SJSA1 (cell line): ENCODE measurements around the gene ABCC6. TPM values are rescaled to one million over a fixed set of nuclear protein-coding genes. Genes with fewer than 3 reads are reported as not detected.
"Not testable (repeated sequence)": the region's sequence is repeated elsewhere in the genome, so short reads cannot be mapped to it uniquely, and the experiment has no call there.

Source experiments
- DNase-seq, 2 experiments: peaks; one replicate each; pipeline ENCODE4 v3.0.0-alpha.2; 2015 to 2020; ENCODE audit warnings: low spot score in 2 of 2, low read depth in 1 of 2
- H3K27ac ChIP-seq: fragments of 250-450 bp; sonication (Bioruptor Pico); 2 replicates; pipeline ENCODE4 v1.5.1; 2020; ENCODE audit warnings: mild to moderate bottlenecking, moderate library complexity
- H3K27me3 ChIP-seq: fragments of 250-450 bp; sonication (Bioruptor Pico); replicated peaks from 2 replicates; pipeline ENCODE4 v1.5.1; 2020; ENCODE audit warnings: mild to moderate bottlenecking, moderate library complexity
- H3K36me3 ChIP-seq: fragments of 250-450 bp; sonication (Bioruptor Pico); 2 replicates; pipeline ENCODE4 v1.5.1; 2020; ENCODE audit warnings: mild to moderate bottlenecking
- H3K4me1 ChIP-seq: fragments of 250-450 bp; sonication (Bioruptor Pico); replicated peaks from 2 replicates; pipeline ENCODE4 v1.6.1; 2021; ENCODE audit warnings: mild to moderate bottlenecking
- H3K4me3 ChIP-seq: fragments of 250-450 bp; sonication (Bioruptor Pico); 2 replicates; pipeline ENCODE4 v1.5.1; 2020; ENCODE audit warnings: mild to moderate bottlenecking
- H3K9me3 ChIP-seq: fragments of 250-450 bp; sonication (Bioruptor Pico); replicated peaks from 2 replicates; pipeline ENCODE4 v1.5.1; 2020; ENCODE audit warnings: mild to moderate bottlenecking
- total RNA-seq: library from RNA; depleted of rRNA; stranded (reverse); fragments of >200 nt; shearing (Covaris generic); gene quantifications from 2 replicates; pipeline ENCODE4 v1.2.3, GENCODE V29; 2014; rRNA removed

Gene ABCC6
- total RNA-seq, 1 experiment from 2014 or later, result not detected

DNA sequence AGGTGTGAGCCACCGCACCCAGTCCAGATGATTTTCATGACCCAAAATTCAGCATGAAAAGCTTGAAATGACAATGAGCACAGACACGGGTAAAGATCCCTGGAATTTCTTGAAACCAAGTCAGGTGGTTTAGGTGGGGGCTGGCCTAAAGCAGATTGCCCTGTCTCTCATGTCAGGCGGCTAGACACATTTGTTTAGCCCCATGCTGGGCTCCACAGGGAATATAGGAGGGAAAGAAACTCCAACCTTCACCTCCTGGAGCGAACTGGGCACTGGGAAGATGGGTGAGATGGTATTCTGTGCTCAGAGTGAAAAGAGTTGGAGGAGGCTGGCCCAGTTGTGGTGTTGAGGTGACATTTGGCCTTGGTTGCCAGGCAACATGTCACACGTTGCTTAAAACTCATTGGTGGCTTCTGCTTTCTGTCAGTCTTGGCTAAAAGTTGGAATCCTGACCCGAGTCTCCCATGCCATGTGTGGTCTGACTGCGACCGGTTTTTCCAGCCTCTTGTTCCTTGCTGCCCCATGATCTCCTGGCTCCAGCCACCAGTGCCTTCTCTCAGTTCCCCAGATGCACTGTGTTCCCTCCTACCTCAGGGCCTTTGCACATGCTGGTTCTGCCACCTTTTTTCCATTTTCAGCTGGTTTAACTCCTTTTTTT is 113.7 kb downstream of the ABCC6 start:
- no peak overlapping the region for H3K4me3 ChIP-seq
- no peaks in the 10 kb centered on the region for H3K27me3 ChIP-seq
- H3K4me1 ChIP-seq, result peaks cover 6% of the 10 kb centered on the region
- no peak overlapping the region for H3K27ac ChIP-seq
- H3K9me3 ChIP-seq, result no peaks in the 10 kb centered on the region
- H3K36me3 ChIP-seq, result peaks cover 64% of the 10 kb centered on the region
- no peak for DNase-seq

DNA sequence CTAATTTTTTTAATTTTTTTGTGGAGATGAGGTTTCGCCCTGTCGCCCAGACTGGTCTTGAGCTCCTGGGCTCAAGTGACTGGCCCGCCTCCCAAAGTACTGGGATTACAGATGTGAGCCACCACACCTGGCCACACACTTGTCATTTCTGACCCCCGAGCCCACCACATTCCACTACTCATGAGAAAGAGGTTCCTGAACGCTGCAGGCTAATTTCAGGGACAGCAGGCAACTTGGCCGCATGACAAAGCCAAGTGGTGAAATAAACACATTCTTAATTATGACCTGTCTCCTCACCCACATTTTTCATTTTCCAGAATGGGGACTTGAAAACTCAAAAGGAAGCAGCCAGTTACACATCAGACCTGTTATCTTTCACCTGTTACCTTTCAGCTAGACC is 114.5 kb downstream of the ABCC6 start:
- Histone ChIP-seq H3K27me3 (no peaks in the 10 kb centered on the region), H3K9me3 (no peaks in the 10 kb centered on the region), H3K36me3 (peaks cover 66% of the 10 kb centered on the region), H3K4me3 (no peak overlapping the region), H3K4me1 (peaks cover 6% of the 10 kb centered on the region), H3K27ac (no peak overlapping the region)
- DNase-seq, result no peak

DNA sequence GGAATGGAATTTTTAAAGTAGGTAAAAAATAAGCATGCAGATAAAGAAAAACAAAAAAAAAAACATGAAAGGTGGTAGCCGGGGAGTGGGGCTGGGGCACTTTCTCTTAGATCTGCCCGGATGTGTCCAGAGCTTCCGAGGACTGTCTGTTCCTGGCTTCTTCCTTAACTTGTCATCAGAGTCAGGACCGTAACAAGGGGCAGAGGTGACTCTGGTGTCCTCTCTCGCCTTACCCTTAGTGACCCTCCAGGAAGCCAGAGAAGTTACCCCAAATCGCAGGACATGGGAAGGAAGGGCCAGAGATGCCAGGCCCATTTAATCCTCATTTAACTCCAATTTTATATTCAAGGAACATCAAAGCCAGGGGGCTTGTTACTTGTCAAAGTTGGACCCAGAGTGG is 115.5 kb downstream of the ABCC6 start:
- Histone ChIP-seq H3K4me3 (no peak overlapping the region), H3K27ac (no peak overlapping the region), H3K9me3 (no peaks in the 10 kb centered on the region), H3K27me3 (no peaks in the 10 kb centered on the region), H3K36me3 (peaks cover 66% of the 10 kb centered on the region), H3K4me1 (peaks cover 6% of the 10 kb centered on the region)
- no peak for DNase-seq

DNA sequence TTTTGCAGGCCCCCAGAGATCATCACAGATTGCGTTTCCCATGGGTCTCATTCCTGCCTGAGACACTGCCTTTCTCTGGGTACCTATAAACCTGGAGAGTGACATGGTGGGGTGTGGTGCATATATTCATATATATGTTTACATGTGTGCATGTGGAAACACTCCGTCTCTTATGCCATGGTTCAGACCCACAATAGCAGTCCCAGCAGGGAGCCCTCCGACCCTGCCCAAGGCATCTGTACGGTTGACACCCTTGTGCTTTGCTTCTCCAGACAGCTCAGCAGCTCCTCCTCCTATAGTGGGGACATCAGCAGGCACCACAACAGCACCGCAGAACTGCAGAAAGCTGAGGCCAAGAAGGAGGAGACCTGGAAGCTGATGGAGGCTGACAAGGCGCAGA is 116.8 kb downstream of the ABCC6 start:
- Histone ChIP-seq H3K4me1 (peaks cover 6% of the 10 kb centered on the region), H3K36me3 (peaks cover 66% of the 10 kb centered on the region), H3K9me3 (no peaks in the 10 kb centered on the region), H3K27me3 (no peaks in the 10 kb centered on the region), H3K27ac (no peak overlapping the region), H3K4me3 (no peak overlapping the region)
- no peak for DNase-seq

DNA sequence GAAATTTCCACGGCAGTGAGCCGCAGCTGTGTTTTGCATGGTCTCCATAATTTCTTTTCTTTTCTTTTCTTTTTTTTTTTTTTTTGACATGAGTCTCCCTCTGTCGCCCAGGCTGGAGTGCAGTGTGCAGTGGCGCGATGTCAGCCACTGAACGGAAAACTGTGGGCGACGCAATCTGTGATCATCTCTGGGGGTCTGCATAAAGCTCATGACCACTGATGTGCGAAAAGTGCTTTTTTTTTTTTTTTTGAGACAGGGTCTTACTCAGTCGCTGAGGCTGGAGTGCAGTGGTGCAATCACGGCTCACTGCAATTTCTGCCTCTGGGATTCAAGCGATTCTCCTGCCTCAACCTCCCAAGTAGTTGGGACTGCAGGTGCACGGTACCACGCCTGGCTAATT is 117.6 kb downstream of the ABCC6 start:
- H3K27ac ChIP-seq, result no peak overlapping the region

DNA sequence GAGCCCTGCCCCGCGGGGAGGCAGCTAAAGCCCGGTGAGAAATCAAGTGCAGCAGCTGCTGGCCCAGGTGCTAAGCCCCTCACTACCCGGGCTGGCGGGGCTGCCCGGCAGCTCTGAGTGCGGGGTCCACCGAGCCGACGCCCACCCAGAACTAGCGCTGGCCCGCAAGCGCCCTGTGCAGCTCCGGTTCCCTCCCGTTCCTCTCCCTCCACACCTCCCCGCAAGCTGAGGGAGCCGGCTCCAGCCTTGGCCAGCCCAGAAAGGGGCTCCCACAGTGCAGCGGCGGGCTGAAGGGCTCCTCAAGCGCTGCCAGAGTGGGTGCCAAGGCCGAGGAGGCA is 118.5 kb downstream of the ABCC6 start:
- not testable (repeated sequence) for H3K27ac ChIP-seq, DNase-seq, H3K4me1 ChIP-seq, H3K4me3 ChIP-seq, H3K27me3 ChIP-seq, H3K9me3 ChIP-seq
- H3K36me3 ChIP-seq, result peaks cover 68% of the 10 kb centered on the region

More for the DNA sequence above, 117.6 kb downstream of the ABCC6 start:
- Histone ChIP-seq H3K9me3 (no peaks in the 10 kb centered on the region), H3K27me3 (no peaks in the 10 kb centered on the region), H3K4me3 (no peak overlapping the region), H3K36me3 (peaks cover 65% of the 10 kb centered on the region), H3K4me1 (peaks cover 6% of the 10 kb centered on the region)
- DNase-seq, result no peak

DNA sequence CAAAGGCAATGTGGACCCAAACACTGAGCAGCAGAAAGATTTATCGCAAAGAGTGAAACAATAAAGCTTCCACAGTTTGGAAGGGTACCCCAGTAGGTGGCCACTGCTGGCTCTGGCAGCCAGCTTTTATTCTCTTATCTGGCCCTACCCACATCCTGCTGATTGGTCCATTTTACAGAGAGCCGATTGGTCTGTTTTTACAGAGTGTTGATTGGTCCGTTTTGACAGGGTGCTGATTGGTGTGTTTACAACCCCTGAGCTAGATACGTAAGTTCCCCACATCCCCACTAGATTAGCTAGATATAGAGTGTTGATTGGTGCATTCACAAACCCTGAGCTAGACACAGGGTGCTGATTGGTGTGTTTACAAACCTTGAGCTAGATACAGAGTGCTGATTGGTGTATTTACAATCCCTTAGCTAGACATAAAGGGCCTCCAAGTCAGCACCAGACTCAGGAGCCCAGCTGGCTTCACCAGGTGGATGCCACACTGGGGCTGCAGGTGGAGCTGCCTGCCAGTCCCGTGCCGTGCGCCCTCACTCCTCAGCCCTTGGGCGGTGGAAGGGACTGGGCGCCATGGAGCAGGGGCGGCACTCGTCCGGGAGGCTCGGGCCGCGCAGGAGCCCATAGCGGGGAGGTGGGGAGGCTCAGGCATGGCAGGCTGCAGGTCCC is 119.0 kb downstream of the ABCC6 start:
- peaks cover 66% of the 10 kb centered on the region for H3K36me3 ChIP-seq
- not testable (repeated sequence) for H3K9me3 ChIP-seq, H3K27me3 ChIP-seq, DNase-seq, H3K4me3 ChIP-seq, H3K27ac ChIP-seq, H3K4me1 ChIP-seq

DNA sequence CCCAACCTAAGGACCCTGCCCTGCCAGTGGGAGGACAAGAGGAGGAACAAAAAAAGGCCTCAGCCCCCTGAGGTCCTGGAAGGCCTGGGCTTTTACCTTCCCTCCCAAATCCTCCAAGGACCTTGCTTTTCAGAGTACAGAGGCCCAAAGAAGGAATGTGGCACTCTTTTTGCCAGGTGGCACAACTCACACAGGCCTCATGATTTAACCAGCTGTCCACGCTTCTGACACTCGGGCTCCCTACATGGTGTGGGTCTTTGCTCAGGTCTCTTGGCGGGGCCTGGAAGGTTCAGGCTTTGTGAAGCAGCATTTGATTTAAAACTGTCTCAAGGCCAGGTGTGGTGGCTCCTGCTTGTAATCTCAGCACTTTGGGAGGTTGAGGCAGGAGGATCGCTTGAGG is 120.6 kb downstream of the ABCC6 start:
- H3K27ac ChIP-seq, result no peak overlapping the region
- peaks cover 74% of the 10 kb centered on the region for H3K36me3 ChIP-seq
- no peaks in the 10 kb centered on the region for H3K9me3 ChIP-seq
- no peak for DNase-seq
- H3K4me3 ChIP-seq, result no peak overlapping the region
- peaks cover 7% of the 10 kb centered on the region for H3K4me1 ChIP-seq
- no peaks in the 10 kb centered on the region for H3K27me3 ChIP-seq

DNA sequence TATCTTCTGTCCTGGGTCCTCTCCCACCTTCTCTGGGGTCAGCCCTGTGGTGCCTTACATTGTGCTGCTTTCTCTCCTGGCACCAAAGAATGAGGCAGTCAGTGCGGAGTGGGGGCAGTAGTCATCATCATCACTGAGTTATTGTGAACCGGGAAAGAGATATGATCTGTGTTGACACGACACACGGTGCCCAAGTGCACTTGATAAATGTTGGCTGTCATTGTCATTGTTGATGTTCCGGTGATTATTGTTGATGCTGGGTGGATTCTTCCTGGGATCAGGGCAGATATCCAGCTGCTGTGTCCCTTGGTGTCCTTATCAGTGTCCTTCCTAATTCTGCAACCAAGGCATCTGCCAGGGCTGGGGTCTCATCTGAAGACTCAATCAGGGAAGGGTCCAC is 121.7 kb downstream of the ABCC6 start:
- no peaks in the 10 kb centered on the region for H3K27me3 ChIP-seq
- no peak overlapping the region for H3K4me3 ChIP-seq
- no peak for DNase-seq
- no peaks in the 10 kb centered on the region for H3K9me3 ChIP-seq
- peaks cover 12% of the 10 kb centered on the region for H3K4me1 ChIP-seq
- H3K36me3 ChIP-seq, result peaks cover 80% of the 10 kb centered on the region
- H3K27ac ChIP-seq, result no peak overlapping the region

DNA sequence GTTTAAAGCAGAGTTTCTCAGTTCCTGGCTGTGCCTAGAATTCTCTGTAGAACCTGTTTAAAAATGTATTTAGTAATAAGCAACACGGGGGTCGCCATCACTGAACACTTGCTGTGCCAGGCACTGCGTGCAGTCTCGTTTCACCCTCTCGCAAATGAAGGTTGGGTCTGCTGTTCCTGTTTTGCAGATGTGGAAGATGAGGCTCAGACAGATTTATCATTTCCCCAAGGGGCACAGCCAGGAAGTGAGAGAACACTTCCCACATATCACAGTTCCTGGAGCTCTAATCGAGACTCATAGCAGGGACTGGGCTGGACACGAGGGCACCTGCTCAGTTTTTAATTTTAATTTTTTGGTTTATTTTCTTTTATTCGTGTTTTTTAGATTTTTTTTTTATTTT is 122.7 kb downstream of the ABCC6 start:
- Histone ChIP-seq H3K9me3 (no peaks in the 10 kb centered on the region), H3K4me1 (peaks cover 17% of the 10 kb centered on the region), H3K36me3 (peaks cover 85% of the 10 kb centered on the region), H3K27ac (no peak overlapping the region), H3K27me3 (no peaks in the 10 kb centered on the region), H3K4me3 (no peak overlapping the region)
- DNase-seq, result no peak

DNA sequence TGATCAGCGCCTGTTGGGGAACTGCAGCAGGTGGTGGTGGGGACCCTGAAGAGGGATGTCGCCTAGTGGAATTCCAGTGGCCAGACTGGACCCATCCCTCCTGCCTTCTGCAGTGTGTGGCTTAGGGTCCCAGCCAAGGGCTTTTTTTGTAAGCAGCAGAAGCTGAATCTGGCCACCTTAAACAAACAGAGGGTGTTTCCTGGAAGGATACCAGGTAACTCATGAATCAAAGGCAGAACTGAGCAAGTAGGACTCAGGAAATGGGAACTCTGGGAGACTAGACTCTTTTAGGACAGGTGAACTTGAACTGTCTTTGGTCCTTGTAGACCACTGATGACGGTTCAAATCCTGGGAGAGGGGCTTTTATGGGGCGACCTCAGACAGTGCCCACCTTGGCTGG is 124.0 kb downstream of the ABCC6 start:
- H3K4me3 ChIP-seq, result no peak overlapping the region
- no peaks in the 10 kb centered on the region for H3K27me3 ChIP-seq
- DNase-seq, result no peak
- H3K27ac ChIP-seq, result no peak overlapping the region
- H3K9me3 ChIP-seq, result no peaks in the 10 kb centered on the region
- H3K4me1 ChIP-seq, result peaks cover 17% of the 10 kb centered on the region
- H3K36me3 ChIP-seq, result peaks cover 79% of the 10 kb centered on the region

Other genes with a start within 250 kb of the ABCC6 start
- gene NOMO3, start 9.0 kb upstream of the ABCC6 start, total RNA-seq, result 30.4 and 82.8 TPM in 2 replicates
- 1.4 TPM in 1 of 2 replicates, not detected in the other for gene NPIPA7, start 155.6 kb upstream of the ABCC6 start, total RNA-seq